HL-60/S4 (cell line): ENCODE data around the gene CHRNB1.

Experiments used
- in situ Hi-C: fragments of 300-500 bp; cut with MboI; formaldehyde crosslinking; loops from 2 replicates; pipeline ENCODE4 v1.14.3; 2022; ENCODE audit warnings: low sequenced_read_pairs

CHRNB1 gene

DNA sequence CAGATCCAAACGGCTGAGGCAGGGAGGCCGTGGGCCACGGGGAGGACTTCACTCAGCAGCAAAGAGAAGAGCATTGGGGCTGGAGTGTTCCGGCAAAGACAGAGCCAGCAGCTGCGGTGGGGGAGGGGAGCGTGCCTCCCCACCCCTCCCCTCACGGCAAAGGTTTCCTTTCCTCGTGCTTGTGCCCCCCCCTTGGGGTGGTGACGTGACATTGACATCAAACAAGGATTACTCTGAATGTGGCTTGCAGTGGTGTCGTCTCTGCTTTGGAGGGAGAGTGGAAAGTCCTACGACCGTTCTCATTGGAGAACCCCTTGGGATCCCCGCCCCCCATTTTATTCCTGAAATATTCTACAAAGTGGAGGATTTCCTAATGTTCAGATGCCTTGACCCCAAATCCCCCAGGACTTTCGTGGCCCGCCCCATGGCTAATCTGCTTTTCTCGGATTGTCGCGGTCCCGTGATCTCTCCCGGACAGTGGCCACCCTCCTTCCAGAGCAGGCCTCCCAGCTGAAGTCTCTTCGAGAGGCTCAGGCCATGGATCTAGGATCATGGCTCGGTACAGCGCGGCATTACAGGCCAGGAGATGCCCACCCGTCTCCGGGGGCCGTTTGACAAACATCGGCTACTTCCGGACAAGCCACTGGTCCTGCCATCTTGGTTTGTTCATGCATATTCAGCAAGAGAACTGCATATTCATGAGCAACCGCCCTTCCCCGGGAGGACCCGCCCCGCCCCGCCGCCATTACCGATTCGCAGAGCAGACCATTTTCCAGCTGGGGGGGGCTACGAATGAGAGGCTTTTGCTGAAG, 38.6 kb downstream of the CHRNB1 start:
- in situ Hi-C loops = no loop called here

DNA sequence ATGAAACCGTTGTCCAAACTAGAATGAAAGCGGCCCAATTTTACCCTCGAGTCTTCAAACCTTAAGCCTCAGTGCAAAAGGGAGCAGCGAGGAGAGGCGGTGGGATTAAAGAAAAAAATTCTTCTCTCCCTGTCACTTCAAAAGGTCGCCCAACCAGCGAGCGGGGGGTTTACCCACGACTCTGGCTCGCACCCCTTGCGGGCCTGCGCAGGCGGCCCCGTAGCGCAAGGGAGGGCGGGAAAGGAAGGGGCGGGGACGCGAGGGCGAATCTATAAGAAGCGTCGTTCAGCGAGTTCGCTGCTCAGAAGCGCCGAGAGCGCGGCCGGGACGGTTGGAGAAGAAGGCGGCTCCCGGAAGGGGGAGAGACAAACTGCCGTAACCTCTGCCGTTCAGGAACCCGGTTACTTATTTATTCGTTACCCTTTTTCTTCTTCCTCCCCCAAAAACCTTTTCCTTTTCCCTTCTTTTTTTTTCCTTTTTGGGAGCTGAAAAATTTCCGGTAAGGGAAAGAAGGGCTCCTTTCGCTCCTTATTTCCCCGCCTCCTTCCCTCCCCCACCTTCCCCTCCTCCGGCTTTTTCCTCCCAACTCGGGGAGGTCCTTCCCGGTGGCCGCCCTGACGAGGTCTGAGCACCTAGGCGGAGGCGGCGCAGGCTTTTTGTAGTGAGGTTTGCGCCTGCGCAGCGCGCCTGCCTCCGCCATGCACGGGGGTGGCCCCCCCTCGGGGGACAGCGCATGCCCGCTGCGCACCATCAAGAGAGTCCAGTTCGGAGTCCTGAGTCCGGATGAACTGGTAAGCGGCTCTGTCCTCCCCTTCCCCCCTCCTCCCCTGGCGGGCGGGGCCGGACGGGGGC, 39.4 kb downstream of the CHRNB1 start, which contains the start of gene POLR2A:
POLR2A (plus strand) TSS at position 300 of the 852 bp plus-strand sequence.
- in situ Hi-C loops = no loop called here

DNA sequence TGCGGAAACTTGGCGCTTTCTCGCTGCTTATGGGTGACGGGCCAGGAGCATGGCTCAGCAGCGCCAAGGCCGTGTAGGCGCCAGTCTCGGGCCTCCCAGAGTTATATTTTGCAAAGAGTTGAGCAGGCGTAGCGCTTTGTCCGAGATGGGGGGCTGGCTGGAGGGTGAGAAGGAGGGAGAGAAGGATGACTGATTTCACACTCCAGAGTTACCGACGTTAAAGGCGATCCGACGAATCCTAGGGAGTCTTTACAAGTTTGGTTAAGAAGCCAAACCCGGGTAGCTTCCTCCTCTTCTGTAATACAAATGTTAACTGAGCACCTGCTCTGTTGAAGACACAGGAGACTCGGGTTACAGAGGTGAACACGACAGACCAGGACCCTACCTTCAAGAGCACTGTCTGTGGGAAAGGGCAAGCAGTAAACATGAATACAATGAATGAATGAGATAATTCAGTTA, 40.1 kb downstream of the CHRNB1 start:
- in situ Hi-C loops = no loop called here

DNA sequence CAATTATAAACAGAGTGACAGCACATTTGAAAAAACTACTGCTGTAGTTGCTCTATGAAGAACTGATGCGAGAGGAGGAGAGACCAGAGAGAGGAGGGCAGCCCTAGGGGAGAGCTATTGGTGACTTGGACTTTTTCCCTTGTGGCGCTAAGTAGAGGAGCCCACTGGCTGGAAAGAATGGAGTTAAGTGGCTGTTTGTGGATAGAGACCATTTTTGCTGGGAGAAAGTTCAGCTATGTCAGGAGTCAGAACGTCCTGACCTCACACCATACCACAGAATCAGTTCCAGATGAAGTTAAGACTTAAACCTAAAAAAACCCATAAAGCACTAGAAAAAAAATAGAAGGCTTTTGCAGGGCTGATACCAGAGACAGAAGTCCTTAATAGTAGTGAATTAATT, 41.3 kb downstream of the CHRNB1 start:
- in situ Hi-C loops = no loop called here

DNA sequence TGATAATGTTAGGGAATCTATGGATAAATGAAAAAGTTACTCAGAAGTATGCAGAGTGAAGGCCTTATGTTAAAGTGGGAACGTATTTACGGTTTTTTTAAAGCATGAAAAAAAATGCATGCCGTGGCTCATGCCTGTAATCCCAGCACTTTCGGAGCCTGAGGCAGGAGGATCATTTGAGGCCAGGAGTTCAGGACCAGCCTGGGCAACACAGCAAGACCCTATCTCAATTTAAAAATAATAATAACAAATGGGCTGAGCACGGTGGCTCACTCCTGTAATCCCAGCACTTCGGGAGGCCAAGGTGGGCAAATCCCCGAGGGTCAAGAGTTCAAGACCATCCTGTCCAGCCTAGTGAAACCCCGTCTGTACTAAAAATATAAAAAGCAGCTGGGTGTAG, 45.3 kb downstream of the CHRNB1 start:
- in situ Hi-C loops = no loop called here

DNA sequence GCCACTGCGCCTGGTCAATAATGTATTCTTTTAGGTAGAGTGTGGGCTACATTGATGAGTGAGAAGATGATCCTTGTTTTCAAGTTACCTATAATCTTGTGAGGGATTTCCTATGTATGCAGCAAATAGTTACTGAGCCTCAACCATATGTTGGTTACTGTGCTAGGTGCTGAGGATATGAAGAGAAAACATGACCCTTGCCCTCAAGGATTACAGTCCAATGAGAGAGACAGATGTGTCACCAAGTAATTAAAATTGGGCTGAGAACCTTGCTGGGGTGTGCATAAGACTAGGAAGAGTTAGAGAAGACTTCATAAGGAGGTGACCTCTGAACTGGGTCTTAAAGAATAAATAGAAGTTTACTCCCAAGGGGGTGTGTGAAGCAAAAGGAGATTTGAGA, 46.7 kb downstream of the CHRNB1 start:
- in situ Hi-C loops = no loop called here

DNA sequence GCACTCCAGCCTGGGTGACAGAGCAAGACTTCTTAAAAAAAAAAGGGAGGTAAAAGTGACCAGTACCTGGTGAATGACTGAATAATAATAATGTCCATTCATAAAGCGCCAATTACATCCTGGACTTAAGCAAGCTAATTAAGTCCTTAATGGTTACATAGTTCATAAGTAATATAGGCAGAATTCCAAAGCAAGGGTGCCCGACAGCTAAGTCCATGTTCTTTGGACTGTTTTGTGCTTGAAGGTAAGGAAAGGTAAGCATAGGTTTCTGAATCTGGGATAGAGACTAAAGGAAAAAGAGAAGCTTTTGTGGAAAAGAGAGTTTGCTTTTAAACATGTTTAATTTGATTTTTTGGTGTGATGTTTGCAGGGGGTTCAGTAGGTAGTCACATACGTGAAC, 49.1 kb downstream of the CHRNB1 start:
- in situ Hi-C loops = no loop called here

DNA sequence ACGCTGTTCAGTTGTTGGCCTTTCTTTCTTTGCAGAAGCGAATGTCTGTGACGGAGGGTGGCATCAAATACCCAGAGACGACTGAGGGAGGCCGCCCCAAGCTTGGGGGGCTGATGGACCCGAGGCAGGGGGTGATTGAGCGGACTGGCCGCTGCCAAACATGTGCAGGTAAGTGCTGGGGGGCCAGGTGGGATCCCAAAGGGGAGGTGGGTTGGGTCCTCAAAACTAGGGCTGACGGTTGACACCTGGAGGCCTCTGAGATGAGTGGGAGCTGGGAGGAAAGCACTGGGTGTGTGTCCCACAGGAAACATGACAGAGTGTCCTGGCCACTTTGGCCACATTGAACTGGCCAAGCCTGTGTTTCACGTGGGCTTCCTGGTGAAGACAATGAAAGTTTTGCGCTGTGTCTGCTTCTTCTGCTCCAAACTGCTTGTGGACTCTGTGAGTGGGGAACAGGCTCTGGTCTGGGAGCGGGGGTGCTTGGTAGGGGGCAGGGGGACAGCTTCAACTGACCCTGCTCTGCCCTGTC, 51.1 kb downstream of the CHRNB1 start:
- in situ Hi-C loops = no loop called here

DNA sequence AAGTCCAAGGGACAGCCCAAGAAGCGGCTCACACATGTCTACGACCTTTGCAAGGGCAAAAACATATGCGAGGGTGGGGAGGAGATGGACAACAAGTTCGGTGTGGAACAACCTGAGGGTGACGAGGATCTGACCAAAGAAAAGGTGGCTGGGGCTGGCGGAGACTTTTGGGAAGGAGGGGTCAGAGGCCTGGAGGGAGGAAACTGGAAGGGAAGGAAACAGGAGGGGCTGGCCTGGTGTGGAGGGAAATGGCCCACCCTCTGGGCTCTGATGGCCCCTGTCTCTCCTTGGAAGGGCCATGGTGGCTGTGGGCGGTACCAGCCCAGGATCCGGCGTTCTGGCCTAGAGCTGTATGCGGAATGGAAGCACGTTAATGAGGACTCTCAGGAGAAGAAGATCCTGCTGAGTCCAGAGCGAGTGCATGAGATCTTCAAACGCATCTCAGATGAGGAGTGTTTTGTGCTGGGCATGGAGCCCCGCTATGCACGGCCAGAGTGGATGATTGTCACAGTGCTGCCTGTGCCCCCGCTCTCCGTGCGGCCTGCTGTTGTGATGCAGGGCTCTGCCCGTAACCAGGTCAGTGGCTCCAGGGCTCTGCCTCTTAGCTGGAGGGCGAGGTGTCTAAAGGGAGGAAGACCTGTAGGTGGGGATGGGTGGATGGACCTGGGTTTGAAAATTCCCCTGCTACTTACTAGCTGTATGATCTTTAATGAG, 51.8 kb downstream of the CHRNB1 start:
- in situ Hi-C loops = no loop called here

DNA sequence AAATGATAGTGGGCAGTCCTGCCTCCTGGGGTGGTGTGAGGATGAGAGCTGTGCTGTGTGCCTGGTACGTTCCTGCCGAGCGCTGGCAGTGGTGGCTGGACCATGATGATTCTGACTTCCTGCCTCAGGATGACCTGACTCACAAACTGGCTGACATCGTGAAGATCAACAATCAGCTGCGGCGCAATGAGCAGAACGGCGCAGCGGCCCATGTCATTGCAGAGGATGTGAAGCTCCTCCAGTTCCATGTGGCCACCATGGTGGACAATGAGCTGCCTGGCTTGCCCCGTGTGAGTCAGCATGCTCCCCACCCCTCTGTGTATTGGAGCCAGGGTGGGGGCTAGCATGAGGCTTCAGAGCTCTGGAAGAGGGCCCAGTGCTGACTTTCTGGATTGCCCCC, 52.4 kb downstream of the CHRNB1 start:
- in situ Hi-C loops = no loop called here

DNA sequence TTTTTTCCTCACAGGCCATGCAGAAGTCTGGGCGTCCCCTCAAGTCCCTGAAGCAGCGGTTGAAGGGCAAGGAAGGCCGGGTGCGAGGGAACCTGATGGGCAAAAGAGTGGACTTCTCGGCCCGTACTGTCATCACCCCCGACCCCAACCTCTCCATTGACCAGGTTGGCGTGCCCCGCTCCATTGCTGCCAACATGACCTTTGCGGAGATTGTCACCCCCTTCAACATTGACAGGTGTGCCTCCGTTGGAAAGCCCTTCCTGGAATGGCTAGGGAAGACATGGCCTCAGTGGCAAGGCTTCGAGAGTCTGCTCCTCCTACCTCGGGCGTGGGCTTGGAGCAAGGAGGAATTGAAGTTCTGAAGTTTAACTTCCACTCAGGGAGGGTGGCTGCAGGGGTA, 52.8 kb downstream of the CHRNB1 start:
- in situ Hi-C loops = no loop called here

DNA sequence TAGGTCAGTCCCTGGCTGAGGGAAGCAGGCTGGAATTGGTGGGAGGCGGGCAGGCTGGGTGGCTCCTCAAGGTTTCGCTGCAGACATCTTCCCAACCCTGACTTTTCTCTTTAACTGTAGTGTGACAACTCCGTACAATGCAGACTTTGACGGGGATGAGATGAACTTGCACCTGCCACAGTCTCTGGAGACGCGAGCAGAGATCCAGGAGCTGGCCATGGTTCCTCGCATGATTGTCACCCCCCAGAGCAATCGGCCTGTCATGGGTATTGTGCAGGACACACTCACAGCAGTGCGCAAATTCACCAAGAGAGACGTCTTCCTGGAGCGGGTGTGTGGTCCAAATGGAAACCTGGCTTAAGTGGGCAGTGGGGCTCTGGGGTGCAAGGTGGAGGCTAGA, 54.3 kb downstream of the CHRNB1 start:
- in situ Hi-C loops = no loop called here

DNA sequence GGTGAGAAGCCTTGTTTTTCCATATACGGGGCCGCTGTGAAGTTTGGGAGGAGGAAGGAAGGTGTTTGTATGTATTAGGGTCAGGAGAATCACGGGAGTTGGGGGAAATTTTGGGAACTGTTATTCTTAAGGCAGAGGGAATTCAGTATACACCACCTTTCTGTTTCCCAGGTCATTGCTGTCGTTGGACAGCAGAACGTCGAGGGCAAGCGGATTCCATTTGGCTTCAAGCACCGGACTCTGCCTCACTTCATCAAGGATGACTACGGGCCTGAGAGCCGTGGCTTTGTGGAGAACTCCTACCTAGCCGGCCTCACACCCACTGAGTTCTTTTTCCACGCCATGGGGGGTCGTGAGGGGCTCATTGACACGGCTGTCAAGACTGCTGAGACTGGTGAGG, 56.9 kb downstream of the CHRNB1 start:
- in situ Hi-C loops = no loop called here

DNA sequence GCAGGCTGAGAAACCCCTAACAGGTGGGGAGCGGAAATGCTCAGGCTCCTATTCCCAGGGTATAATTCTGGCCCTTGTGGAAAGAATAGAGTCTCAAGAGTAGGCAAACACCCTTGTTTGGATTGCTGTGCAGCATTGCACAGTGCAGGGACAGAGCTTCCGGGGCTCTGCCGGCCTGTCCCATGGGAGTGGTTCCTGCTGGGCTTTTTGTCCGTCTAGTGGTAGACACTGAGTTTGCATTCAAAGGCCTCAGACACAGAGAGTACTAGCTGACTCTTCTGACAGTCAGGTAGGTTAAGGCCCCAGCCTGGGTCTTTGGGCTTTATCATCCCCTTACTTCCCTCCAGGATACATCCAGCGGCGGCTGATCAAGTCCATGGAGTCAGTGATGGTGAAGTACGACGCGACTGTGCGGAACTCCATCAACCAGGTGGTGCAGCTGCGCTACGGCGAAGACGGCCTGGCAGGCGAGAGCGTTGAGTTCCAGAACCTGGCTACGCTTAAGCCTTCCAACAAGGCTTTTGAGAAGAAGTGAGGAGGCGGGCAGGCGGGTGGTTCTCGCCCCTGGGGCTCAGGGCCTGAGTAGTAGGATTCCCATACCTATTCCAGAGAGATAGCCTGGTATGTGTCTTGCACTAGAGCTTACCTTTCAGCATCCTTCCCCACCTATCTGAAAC, 57.4 kb downstream of the CHRNB1 start:
- in situ Hi-C loops = no loop called here

DNA sequence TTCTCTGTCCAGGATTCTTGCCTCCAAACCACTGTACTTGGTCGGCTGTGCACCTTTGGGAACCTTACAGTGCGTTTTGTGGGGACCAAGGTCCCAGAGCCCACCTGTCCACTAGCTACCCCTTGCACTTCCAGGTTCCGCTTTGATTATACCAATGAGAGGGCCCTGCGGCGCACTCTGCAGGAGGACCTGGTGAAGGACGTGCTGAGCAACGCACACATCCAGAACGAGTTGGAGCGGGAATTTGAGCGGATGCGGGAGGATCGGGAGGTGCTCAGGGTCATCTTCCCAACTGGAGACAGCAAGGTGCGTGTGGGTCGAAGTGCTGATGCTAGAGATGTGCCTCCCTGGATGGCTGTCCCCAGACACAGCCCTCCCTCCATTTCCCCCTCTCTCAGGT, 58.1 kb downstream of the CHRNB1 start:
- in situ Hi-C loops = no loop called here

DNA sequence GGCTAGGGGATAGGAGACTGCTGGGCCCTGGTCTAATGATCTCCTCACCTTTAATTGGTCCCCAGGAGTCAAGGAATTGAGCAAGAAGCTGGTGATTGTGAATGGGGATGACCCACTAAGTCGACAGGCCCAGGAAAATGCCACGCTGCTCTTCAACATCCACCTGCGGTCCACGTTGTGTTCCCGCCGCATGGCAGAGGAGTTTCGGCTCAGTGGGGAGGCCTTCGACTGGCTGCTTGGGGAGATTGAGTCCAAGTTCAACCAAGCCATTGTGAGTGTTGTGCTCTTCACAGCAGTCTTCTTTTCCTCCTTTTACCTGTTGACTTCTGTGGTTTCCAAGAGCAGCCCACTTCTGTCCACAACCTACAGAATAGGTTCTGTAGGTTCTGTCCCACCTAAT, 58.7 kb downstream of the CHRNB1 start:
- in situ Hi-C loops = no loop called here
